Breast epithelium (tissue), 3 donors: ENCODE measurements around the gene UBE2J1.
A peak's percentile ranks its signal among the peaks of the same experiment; 100 is the strongest.

ENCODE experiments used
- POLR2A ChIP-seq: fragments of 450-650 bp; IDR thresholded peaks from one replicate; pipeline ENCODE4 v1.6.1; 2016; ENCODE audit warnings: antibody characterized with exemption, mild to moderate bottlenecking, moderate library complexity
- TF ChIP-seq, protein P1 (sequence below), 3 donors: fragments of 450-650 bp; IDR thresholded peaks; one replicate each; pipeline ENCODE4 v1.5.1; 2016 to 2017; ENCODE audit warnings: antibody characterized with exemption in 3 of 3, mild to moderate bottlenecking in 3 of 3, moderate library complexity in 3 of 3

DNA sequence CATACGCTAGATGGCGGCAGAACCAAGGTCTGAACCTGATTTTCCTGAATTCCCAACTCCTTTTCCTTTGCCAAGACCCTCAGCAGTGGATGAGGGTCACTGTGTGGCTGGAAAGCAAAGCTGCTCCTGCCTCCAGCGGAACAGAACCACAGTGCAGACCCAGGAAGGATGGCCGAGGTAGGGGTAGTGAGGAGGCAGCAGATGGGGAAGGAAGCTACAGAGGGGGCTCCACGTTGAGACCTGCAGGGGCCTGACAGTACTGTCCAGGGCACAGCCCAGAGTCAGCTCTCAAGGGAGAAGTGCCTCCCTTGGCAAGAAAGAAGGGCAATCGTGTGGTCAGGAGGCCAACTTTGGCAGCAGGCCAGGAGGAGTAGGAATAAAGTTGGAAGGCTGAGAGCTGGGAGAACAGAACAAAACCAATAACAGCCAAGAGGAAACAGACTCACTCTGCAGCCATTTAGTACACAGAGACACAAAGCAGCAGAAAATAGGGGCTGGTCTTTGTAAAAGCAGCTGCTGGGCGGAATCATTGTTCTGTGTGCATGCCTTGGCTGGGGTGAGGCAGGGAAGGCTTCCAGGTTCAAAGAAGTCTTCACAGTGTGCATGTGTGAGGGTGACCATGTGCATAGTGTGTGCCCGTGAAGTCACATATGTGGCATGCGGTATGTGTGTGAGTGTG, 40.5 kb downstream of the UBE2J1 start:
- no peak for TF ChIP-seq POLR2A
- TF ChIP-seq, protein P1, sequence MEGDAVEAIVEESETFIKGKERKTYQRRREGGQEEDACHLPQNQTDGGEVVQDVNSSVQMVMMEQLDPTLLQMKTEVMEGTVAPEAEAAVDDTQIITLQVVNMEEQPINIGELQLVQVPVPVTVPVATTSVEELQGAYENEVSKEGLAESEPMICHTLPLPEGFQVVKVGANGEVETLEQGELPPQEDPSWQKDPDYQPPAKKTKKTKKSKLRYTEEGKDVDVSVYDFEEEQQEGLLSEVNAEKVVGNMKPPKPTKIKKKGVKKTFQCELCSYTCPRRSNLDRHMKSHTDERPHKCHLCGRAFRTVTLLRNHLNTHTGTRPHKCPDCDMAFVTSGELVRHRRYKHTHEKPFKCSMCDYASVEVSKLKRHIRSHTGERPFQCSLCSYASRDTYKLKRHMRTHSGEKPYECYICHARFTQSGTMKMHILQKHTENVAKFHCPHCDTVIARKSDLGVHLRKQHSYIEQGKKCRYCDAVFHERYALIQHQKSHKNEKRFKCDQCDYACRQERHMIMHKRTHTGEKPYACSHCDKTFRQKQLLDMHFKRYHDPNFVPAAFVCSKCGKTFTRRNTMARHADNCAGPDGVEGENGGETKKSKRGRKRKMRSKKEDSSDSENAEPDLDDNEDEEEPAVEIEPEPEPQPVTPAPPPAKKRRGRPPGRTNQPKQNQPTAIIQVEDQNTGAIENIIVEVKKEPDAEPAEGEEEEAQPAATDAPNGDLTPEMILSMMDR (IDR thresholded peaks at IDR 0.05): peak in 2 of 3 donors; percentile 41 to 60
